Measurements from ENCODE around the gene ADCY1. TPM values are rescaled to one million over a fixed set of nuclear protein-coding genes. Genes with fewer than 3 reads are reported as not detected.

The ADCY1 gene
- total RNA-seq, 1 donor from 2014 or later: 2.4 TPM

DNA sequence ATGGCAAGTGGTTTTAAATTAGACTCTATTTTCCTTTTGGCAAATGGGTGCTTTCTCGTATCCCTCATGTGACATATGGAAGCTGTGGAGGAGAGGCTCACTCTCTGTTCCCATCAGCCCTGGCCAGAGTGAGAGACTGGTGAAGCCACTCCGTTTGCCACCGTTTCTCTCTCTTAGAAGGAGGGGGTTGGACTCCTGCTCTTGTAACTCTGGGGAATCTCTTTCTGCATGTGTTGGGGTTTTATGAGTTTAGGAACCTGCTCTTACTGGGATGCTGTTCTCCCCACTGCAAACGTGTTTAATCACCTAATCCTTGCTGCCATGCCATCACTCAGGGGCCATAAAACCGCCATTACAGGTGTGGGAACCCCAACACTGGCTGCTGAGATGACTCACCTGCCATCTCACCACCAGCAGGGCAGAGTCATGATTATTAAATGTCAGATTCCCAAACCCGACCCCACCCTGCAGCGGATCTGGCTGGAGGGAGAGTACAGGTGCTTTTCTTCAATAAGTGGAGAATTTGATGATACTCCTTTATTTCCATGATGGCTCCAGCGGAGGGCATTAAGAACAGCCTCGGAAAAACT is 103.2 kb downstream of the ADCY1 start:
- no peaks in the 10 kb centered on the region for H3K4me1 ChIP-seq
- H3K9me3 ChIP-seq: no peaks in the 10 kb centered on the region
- no peak for TF ChIP-seq CTCF (IDR thresholded peaks at IDR 0.05)
- no peaks in the 10 kb centered on the region for H3K36me3 ChIP-seq
- no peak for DNase-seq
- H3K4me3 ChIP-seq: no peak overlapping the region
- ATAC-seq: no peak
- no peaks in the 10 kb centered on the region for H3K27me3 ChIP-seq (ENCODE audit: low read depth)
- H3K27ac ChIP-seq: no peak overlapping the region
- intact Hi-C loops (cut with DNase I): no loop called here

GRCh38 chr7:45679516-45679915 is 105.3 kb downstream of the ADCY1 start:
- no peak for TF ChIP-seq CTCF (IDR thresholded peaks at IDR 0.05)
- Histone ChIP-seq H3K4me1 (no peaks in the 10 kb centered on the region), H3K36me3 (no peaks in the 10 kb centered on the region), H3K27ac (no peak overlapping the region), H3K4me3 (no peak overlapping the region), H3K9me3 (no peaks in the 10 kb centered on the region), H3K27me3 (ENCODE audit: low read depth) (no peaks in the 10 kb centered on the region)
- ATAC-seq (no peak), DNase-seq (no peak)
- intact Hi-C loops (cut with DNase I): no loop called here

- ATAC-seq (no peak), DNase-seq (no peak)
- no peak overlapping the region for H3K27ac ChIP-seq
- H3K4me1 ChIP-seq: no peaks in the 10 kb centered on the region
- no peaks in the 10 kb centered on the region for H3K9me3 ChIP-seq
- H3K27me3 ChIP-seq (ENCODE audit: low read depth): no peaks in the 10 kb centered on the region
- no peak overlapping the region for H3K4me3 ChIP-seq
- H3K36me3 ChIP-seq: no peaks in the 10 kb centered on the region
- no peak for TF ChIP-seq CTCF (IDR thresholded peaks at IDR 0.05)
- intact Hi-C loops (cut with DNase I): no loop called here
Observed at GRCh38 chr7:45680776-45681175, 106.6 kb downstream of the ADCY1 start.

DNA sequence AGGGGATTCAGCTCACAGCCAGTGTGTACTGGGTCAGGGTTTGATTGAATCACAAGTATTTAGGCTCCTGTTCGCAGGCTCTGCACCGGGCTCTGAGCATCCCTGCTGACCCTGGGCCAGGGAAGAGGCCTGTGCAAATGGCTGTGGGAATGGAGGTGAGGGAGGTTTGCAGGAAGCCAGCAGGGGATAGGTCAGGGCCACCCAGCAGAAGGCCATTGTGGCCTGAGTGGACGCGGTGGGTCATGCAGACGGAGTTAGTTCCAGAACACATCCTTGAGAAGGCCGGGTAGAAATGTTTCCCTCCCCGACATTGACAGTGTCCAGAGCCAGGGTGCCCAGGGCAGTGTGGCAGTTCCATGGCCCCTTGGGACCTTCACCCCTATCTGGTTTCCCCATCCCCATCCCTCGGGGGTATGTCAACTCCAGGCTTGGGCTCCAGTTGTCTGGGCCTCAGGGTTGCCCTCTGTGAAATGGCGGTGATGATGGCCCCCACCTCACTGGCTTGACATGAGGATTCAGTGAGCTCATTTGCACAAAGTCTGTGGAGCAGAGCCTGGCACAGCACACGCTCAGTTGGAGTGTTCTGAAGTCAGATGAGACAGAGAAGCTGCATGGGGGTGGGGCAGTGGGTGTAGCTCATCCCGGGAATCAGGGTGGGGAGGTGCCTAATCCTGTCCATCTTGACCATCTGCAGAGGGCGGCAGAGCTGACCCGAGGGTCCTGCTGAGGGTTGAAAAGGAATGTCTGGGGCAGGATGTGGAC is 107.6 kb downstream of the ADCY1 start:
- H3K4me1 ChIP-seq: no peaks in the 10 kb centered on the region
- no peak overlapping the region for H3K4me3 ChIP-seq
- H3K9me3 ChIP-seq: no peaks in the 10 kb centered on the region
- TF ChIP-seq CTCF (IDR thresholded peaks at IDR 0.05): no peak
- H3K27ac ChIP-seq: no peak overlapping the region
- DNase-seq (no peak), ATAC-seq (no peak)
- intact Hi-C loops (cut with DNase I): no loop called here
- no peaks in the 10 kb centered on the region for H3K27me3 ChIP-seq (ENCODE audit: low read depth)
- H3K36me3 ChIP-seq: no peaks in the 10 kb centered on the region

GRCh38 chr7:45682358-45682735 is 108.2 kb downstream of the ADCY1 start:
- ATAC-seq: no peak
- no peak for TF ChIP-seq CTCF (IDR thresholded peaks at IDR 0.05)
- Histone ChIP-seq H3K9me3 (no peaks in the 10 kb centered on the region), H3K4me1 (no peaks in the 10 kb centered on the region), H3K27ac (no peak overlapping the region), H3K36me3 (no peaks in the 10 kb centered on the region), H3K27me3 (ENCODE audit: low read depth) (no peaks in the 10 kb centered on the region), H3K4me3 (no peak overlapping the region)
- intact Hi-C loops (cut with DNase I): no loop called here
- DNase-seq: no peak
